Measurements from ENCODE around the gene VWF.

- TF ChIP-seq CTCF (IDR thresholded peaks at IDR 0.05) (no peak), POLR2A (IDR thresholded peaks at IDR 0.05) (no peak)
These were observed 179.1 kb downstream of the VWF start, which contains the start of gene ANO2 for GRCh38 chr12:5945071-5946008.
